Measurements from ENCODE around the gene OSMR. TPM values are rescaled to one million over a fixed set of nuclear protein-coding genes. Genes with fewer than 3 reads are reported as not detected.

Gene OSMR
- total RNA-seq, 2 donors from 2014 or later, result 1.3 to 4.4 TPM

- Mint-ChIP-seq H3K36me3 (ENCODE audit: low read depth) (no peaks in the 10 kb centered on the region), H3K4me3 (no peak overlapping the region), H3K27me3 (ENCODE audit: insufficient read depth) (no peaks in the 10 kb centered on the region), H3K4me1 (no peaks in the 10 kb centered on the region), H3K9me3 (no peaks in the 10 kb centered on the region), H3K27ac (no peak overlapping the region)
- H3K27ac ChIP-seq (ENCODE audit: low read depth, low read length), result no peak overlapping the region
- DNase-seq, result no peak
- TF ChIP-seq CTCF (conservative IDR thresholded peaks at IDR 0.05), result no peak
- H3K9ac ChIP-seq (ENCODE audit: extremely low read depth, low read length, poor library complexity, severe bottlenecking), result no peak overlapping the region
- WGBS, 2 experiments (ENCODE audit: insufficient coverage in 1 of 2, insufficient read length in 1 of 2), result no CpG with 5 or more reads among the region's 1 CpG
- H3K4me3 ChIP-seq (ENCODE audit: low read length), result no peak overlapping the region
- no peaks in the 10 kb centered on the region for H3K27me3 ChIP-seq (ENCODE audit: control insufficient read depth, insufficient read depth, low read length, poor library complexity, severe bottlenecking)
- H3K9me3 ChIP-seq (ENCODE audit: control insufficient read depth, low read length), result peaks cover 9% of the 10 kb centered on the region
- H3K4me1 ChIP-seq (ENCODE audit: control insufficient read depth, insufficient read depth, low read length), result no peaks in the 10 kb centered on the region
- no peaks in the 10 kb centered on the region for H3K36me3 ChIP-seq (ENCODE audit: control insufficient read depth, insufficient read depth, low read length)
These were observed 43.6 kb downstream of the OSMR start for GRCh38 chr5:38889424-38889823.

DNA sequence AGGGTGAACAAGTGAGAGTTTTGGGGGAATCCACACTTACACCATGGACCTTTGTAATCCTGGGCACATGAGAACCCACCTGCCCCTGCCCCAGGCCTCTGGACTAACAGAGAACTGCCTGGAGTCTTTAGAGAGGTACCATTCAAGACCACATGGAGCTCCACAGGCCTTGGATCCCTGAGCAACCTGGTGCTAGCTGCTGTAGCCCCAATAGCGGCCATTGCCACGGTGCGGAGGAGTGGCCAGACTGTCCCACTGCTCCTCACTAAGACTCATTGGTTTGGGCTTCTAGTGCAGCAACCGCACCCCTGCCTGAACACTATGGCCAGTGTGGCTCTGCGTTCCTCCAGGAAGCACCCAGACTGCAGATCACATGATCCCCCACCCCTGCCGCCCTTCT, 45.8 kb downstream of the OSMR start:
- H3K4me1 ChIP-seq (ENCODE audit: control insufficient read depth, insufficient read depth, low read length), result no peaks in the 10 kb centered on the region
- no peak overlapping the region for H3K4me3 Mint-ChIP-seq
- no peaks in the 10 kb centered on the region for H3K4me1 Mint-ChIP-seq

GRCh38 chr5:38892363-38892762, 46.6 kb downstream of the OSMR start:
- H3K4me3 ChIP-seq (ENCODE audit: low read length), result no peak overlapping the region
- WGBS, 2 experiments (ENCODE audit: insufficient coverage in 1 of 2, insufficient read length in 1 of 2), result 95% methylated on average over 3 of the region's 3 CpGs; no CpG with 5 or more reads in 1 of the 2 experiments

More for the DNA sequence above, 45.8 kb downstream of the OSMR start:
- peaks cover 3% of the 10 kb centered on the region for H3K27me3 Mint-ChIP-seq (ENCODE audit: insufficient read depth)
- no peak overlapping the region for H3K9ac ChIP-seq (ENCODE audit: extremely low read depth, low read length, poor library complexity, severe bottlenecking)
- H3K27me3 ChIP-seq (ENCODE audit: control insufficient read depth, insufficient read depth, low read length, poor library complexity, severe bottlenecking), result no peaks in the 10 kb centered on the region
- DNase-seq, result no peak
- no peaks in the 10 kb centered on the region for H3K36me3 ChIP-seq (ENCODE audit: control insufficient read depth, insufficient read depth, low read length)
- H3K4me3 ChIP-seq (ENCODE audit: low read length), result no peak overlapping the region
- no peak overlapping the region for H3K27ac ChIP-seq (ENCODE audit: low read depth, low read length)
- H3K36me3 Mint-ChIP-seq (ENCODE audit: low read depth), result no peaks in the 10 kb centered on the region
- no peak overlapping the region for H3K27ac Mint-ChIP-seq
- 95 to 97% methylated on average over 3 to 6 of the region's 6 CpGs for WGBS, 2 experiments (ENCODE audit: insufficient coverage in 1 of 2, insufficient read length in 1 of 2)
- peaks cover 19% of the 10 kb centered on the region for H3K9me3 ChIP-seq (ENCODE audit: control insufficient read depth, low read length)
- no peak for TF ChIP-seq CTCF (conservative IDR thresholded peaks at IDR 0.05)
- H3K9me3 Mint-ChIP-seq, result peaks cover 11% of the 10 kb centered on the region

More at GRCh38 chr5:38892363-38892762, 46.6 kb downstream of the OSMR start:
- DNase-seq, result no peak
- Mint-ChIP-seq H3K27me3 (ENCODE audit: insufficient read depth) (peaks cover 3% of the 10 kb centered on the region), H3K4me1 (no peaks in the 10 kb centered on the region), H3K36me3 (ENCODE audit: low read depth) (peaks cover 2% of the 10 kb centered on the region), H3K27ac (no peak overlapping the region), H3K4me3 (no peak overlapping the region), H3K9me3 (peaks cover 15% of the 10 kb centered on the region)
- Histone ChIP-seq H3K27ac (ENCODE audit: low read depth, low read length) (no peak overlapping the region), H3K27me3 (ENCODE audit: control insufficient read depth, insufficient read depth, low read length, poor library complexity, severe bottlenecking) (no peaks in the 10 kb centered on the region), H3K9me3 (ENCODE audit: control insufficient read depth, low read length) (peaks cover 26% of the 10 kb centered on the region), H3K4me1 (ENCODE audit: control insufficient read depth, insufficient read depth, low read length) (no peaks in the 10 kb centered on the region), H3K9ac (ENCODE audit: extremely low read depth, low read length, poor library complexity, severe bottlenecking) (no peak overlapping the region), H3K36me3 (ENCODE audit: control insufficient read depth, insufficient read depth, low read length) (no peaks in the 10 kb centered on the region)
- TF ChIP-seq CTCF (conservative IDR thresholded peaks at IDR 0.05), result no peak
